Measurements from ENCODE around the gene DICER1.

DNA sequence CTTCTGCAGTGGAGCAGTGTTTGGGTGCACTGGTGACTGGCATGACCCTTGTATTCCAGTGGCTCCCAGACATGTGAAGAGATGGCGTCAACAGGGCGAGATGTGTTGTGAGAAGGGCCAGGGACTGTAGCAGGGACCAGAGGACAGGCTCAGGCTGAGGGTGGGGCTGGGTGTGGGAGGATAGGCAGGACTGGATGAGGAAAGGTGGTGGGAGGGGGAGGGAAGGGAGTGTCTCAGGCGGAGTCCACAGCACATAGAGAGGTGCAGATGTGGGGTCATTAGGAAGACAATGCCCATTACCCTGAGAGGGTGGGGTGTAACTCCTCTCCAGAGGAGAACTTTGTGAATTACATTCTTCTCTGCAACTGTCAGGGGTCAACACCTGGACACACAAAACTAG lies 78.5 kb downstream of the DICER1 start:
- TF ChIP-seq CTCF (IDR thresholded peaks at IDR 0.05; ENCODE audit: poor library complexity), result no peak
- no peak for TF ChIP-seq EZH2 (IDR thresholded peaks at IDR 0.05; ENCODE audit: borderline replicate concordance)
- no peak for TF ChIP-seq EZH2phosphoT487 (IDR thresholded peaks at IDR 0.05; ENCODE audit: low read depth, severe bottlenecking, unreplicated experiment)

Measured in hepatocyte (in vitro differentiated cells).